HL-60 (cell line): ENCODE measurements around the gene ANK3.

Source experiments
- POLR2AphosphoS5 ChIP-seq: IDR thresholded peaks from 2 replicates; pipeline ENCODE4 v1.6.1; 2012; ENCODE audit warnings: low read depth
- TF ChIP-seq, protein P1 (sequence below): IDR thresholded peaks from one replicate; pipeline ENCODE4 v1.5.1; 2011; ENCODE audit warnings: low read length, control low read depth, inconsistent platforms; ENCODE audit not compliant: insufficient read depth

DNA sequence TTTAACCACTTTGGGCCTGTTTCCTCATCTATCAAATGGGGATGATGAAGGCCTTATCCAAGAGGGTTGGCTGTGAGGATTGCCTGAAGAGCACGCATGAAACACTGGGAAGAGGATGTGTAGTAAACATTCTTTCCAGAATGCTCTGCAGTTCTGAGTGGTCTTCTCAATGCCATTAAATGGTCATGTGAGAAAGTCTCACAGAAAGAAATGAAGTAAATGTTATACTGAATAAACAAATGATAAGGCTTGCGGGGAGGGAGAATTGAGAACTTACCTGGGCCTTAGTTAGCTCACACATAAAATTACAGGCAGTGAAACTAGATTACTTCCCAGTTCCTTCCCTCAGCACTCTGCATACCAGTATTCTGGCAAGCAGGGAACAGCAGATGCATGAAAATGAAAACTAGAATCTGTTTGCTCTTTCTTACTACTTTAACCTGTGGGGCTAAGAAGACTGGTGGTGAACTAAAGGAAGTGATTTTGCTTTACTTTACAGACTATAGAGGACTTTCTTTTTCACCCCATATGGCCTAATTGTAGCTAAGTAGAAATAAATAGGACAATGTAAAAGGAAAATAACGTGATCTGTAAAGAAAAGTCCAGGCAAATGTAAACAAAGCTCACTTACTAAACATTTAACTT is 348.1 kb downstream of the ANK3 start:
- no peak for TF ChIP-seq POLR2AphosphoS5
- TF ChIP-seq, protein P1, sequence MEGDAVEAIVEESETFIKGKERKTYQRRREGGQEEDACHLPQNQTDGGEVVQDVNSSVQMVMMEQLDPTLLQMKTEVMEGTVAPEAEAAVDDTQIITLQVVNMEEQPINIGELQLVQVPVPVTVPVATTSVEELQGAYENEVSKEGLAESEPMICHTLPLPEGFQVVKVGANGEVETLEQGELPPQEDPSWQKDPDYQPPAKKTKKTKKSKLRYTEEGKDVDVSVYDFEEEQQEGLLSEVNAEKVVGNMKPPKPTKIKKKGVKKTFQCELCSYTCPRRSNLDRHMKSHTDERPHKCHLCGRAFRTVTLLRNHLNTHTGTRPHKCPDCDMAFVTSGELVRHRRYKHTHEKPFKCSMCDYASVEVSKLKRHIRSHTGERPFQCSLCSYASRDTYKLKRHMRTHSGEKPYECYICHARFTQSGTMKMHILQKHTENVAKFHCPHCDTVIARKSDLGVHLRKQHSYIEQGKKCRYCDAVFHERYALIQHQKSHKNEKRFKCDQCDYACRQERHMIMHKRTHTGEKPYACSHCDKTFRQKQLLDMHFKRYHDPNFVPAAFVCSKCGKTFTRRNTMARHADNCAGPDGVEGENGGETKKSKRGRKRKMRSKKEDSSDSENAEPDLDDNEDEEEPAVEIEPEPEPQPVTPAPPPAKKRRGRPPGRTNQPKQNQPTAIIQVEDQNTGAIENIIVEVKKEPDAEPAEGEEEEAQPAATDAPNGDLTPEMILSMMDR: no peak
